SJSA1 (cell line): Measurements from ENCODE around the gene CTH. TPM values are rescaled to one million over a fixed set of nuclear protein-coding genes. Genes with fewer than 3 reads are reported as not detected.
"Not testable (repeated sequence)": the region's sequence is repeated elsewhere in the genome, so short reads cannot be mapped to it uniquely, and the experiment has no call there.

ENCODE experiments used
- DNase-seq, 2 experiments: peaks; one replicate each; pipeline ENCODE4 v3.0.0-alpha.2; 2015 to 2020; ENCODE audit warnings: low spot score in 2 of 2, low read depth in 1 of 2
- H3K27ac ChIP-seq: fragments of 250-450 bp; sonication (Bioruptor Pico); 2 replicates; pipeline ENCODE4 v1.5.1; 2020; ENCODE audit warnings: mild to moderate bottlenecking, moderate library complexity
- H3K27me3 ChIP-seq: fragments of 250-450 bp; sonication (Bioruptor Pico); replicated peaks from 2 replicates; pipeline ENCODE4 v1.5.1; 2020; ENCODE audit warnings: mild to moderate bottlenecking, moderate library complexity
- H3K36me3 ChIP-seq: fragments of 250-450 bp; sonication (Bioruptor Pico); 2 replicates; pipeline ENCODE4 v1.5.1; 2020; ENCODE audit warnings: mild to moderate bottlenecking
- H3K4me1 ChIP-seq: fragments of 250-450 bp; sonication (Bioruptor Pico); replicated peaks from 2 replicates; pipeline ENCODE4 v1.6.1; 2021; ENCODE audit warnings: mild to moderate bottlenecking
- H3K4me3 ChIP-seq: fragments of 250-450 bp; sonication (Bioruptor Pico); 2 replicates; pipeline ENCODE4 v1.5.1; 2020; ENCODE audit warnings: mild to moderate bottlenecking
- H3K9me3 ChIP-seq: fragments of 250-450 bp; sonication (Bioruptor Pico); replicated peaks from 2 replicates; pipeline ENCODE4 v1.5.1; 2020; ENCODE audit warnings: mild to moderate bottlenecking
- total RNA-seq: library from RNA; depleted of rRNA; stranded (reverse); fragments of >200 nt; shearing (Covaris generic); gene quantifications from 2 replicates; pipeline ENCODE4 v1.2.3, GENCODE V29; 2014; rRNA removed

Gene CTH
- 2.2 and 2.8 TPM in 2 replicates for total RNA-seq

- peaks cover 5% of the 10 kb centered on the region; the same call in 1 of the 2 replicates for H3K4me1 ChIP-seq
- H3K4me3 ChIP-seq, result peak within 1 kb of the TSS; percentile 49
- H3K36me3 ChIP-seq, result no peaks in the 10 kb centered on the region
- peak; percentile 91 to 96 for DNase-seq
- peak within 1 kb of the TSS; percentile 74 for H3K27ac ChIP-seq
- H3K9me3 ChIP-seq, result no peaks in the 10 kb centered on the region
- 0 out of 2 replicates have a peak, but pooled peaks cover 3% of the 10 kb centered on the region for H3K27me3 ChIP-seq
These were observed at the start of gene CTH for GRCh38 chr1:70410604-70411359. TSS of gene CTH (plus strand) at chr1:70411268. CDS start at chr1:70411416, 148 bp downstream.

- Histone ChIP-seq H3K36me3 (no peaks in the 10 kb centered on the region), H3K4me3 (no peak overlapping the region), H3K4me1 (no peaks in the 10 kb centered on the region; the same call in 1 of the 2 replicates), H3K27me3 (no peaks in the 10 kb centered on the region), H3K27ac (no peak overlapping the region), H3K9me3 (no peaks in the 10 kb centered on the region)
- DNase-seq, result no peak
These were observed 49.2 kb upstream of the CTH start for GRCh38 chr1:70361727-70362398.

GRCh38 chr1:70364439-70364838 is 46.6 kb upstream of the CTH start:
- no peak overlapping the region for H3K4me3 ChIP-seq
- H3K27me3 ChIP-seq, result no peaks in the 10 kb centered on the region
- no peaks in the 10 kb centered on the region for H3K36me3 ChIP-seq
- DNase-seq, result no peak
- no peak overlapping the region for H3K27ac ChIP-seq
- H3K4me1 ChIP-seq, result no peaks in the 10 kb centered on the region; the same call in 1 of the 2 replicates
- no peaks in the 10 kb centered on the region for H3K9me3 ChIP-seq

- H3K4me1 ChIP-seq, H3K27me3 ChIP-seq, DNase-seq, H3K27ac ChIP-seq, H3K4me3 ChIP-seq, H3K9me3 ChIP-seq, H3K36me3 ChIP-seq: not testable (repeated sequence)
These were observed 44.6 kb upstream of the CTH start for GRCh38 chr1:70366425-70366952.

GRCh38 chr1:70366997-70367396 is 44.1 kb upstream of the CTH start:
- not testable (repeated sequence) for H3K4me3 ChIP-seq, H3K27me3 ChIP-seq, H3K36me3 ChIP-seq, H3K4me1 ChIP-seq, DNase-seq, H3K27ac ChIP-seq, H3K9me3 ChIP-seq

GRCh38 chr1:70367397-70367796 is 43.7 kb upstream of the CTH start:
- not testable (repeated sequence) for H3K9me3 ChIP-seq, H3K4me3 ChIP-seq, H3K4me1 ChIP-seq, H3K27ac ChIP-seq, H3K27me3 ChIP-seq, DNase-seq, H3K36me3 ChIP-seq

GRCh38 chr1:70371586-70371985 is 39.5 kb upstream of the CTH start:
- not testable (repeated sequence) for H3K9me3 ChIP-seq, H3K27ac ChIP-seq, DNase-seq, H3K36me3 ChIP-seq, H3K4me1 ChIP-seq, H3K27me3 ChIP-seq, H3K4me3 ChIP-seq

GRCh38 chr1:70372426-70372825 is 38.6 kb upstream of the CTH start:
- no peaks in the 10 kb centered on the region for H3K9me3 ChIP-seq
- no peaks in the 10 kb centered on the region for H3K36me3 ChIP-seq
- H3K27me3 ChIP-seq, result no peaks in the 10 kb centered on the region
- no peaks in the 10 kb centered on the region for H3K4me1 ChIP-seq
- no peak for DNase-seq
- no peak overlapping the region for H3K4me3 ChIP-seq
- no peak overlapping the region for H3K27ac ChIP-seq

GRCh38 chr1:70373580-70373979 is 37.5 kb upstream of the CTH start:
- DNase-seq, H3K4me3 ChIP-seq, H3K36me3 ChIP-seq, H3K4me1 ChIP-seq, H3K9me3 ChIP-seq, H3K27ac ChIP-seq, H3K27me3 ChIP-seq: not testable (repeated sequence)

GRCh38 chr1:70376196-70376595 is 34.9 kb upstream of the CTH start:
- Histone ChIP-seq H3K27ac (no peak overlapping the region), H3K4me1 (no peaks in the 10 kb centered on the region), H3K36me3 (no peaks in the 10 kb centered on the region), H3K4me3 (no peak overlapping the region), H3K27me3 (no peaks in the 10 kb centered on the region), H3K9me3 (no peaks in the 10 kb centered on the region)
- DNase-seq, result no peak

GRCh38 chr1:70382682-70383081 is 28.4 kb upstream of the CTH start:
- no peaks in the 10 kb centered on the region for H3K36me3 ChIP-seq
- H3K4me1 ChIP-seq, result no peaks in the 10 kb centered on the region
- DNase-seq, result no peak
- H3K27me3 ChIP-seq, result no peaks in the 10 kb centered on the region
- no peak overlapping the region for H3K4me3 ChIP-seq
- no peaks in the 10 kb centered on the region for H3K9me3 ChIP-seq
- no peak overlapping the region for H3K27ac ChIP-seq

GRCh38 chr1:70383483-70383882 is 27.6 kb upstream of the CTH start:
- Histone ChIP-seq H3K36me3 (no peaks in the 10 kb centered on the region), H3K4me3 (no peak overlapping the region), H3K4me1 (no peaks in the 10 kb centered on the region), H3K27ac (no peak overlapping the region), H3K27me3 (no peaks in the 10 kb centered on the region), H3K9me3 (no peaks in the 10 kb centered on the region)
- no peak for DNase-seq

GRCh38 chr1:70384542-70384941 is 26.5 kb upstream of the CTH start:
- H3K4me1 ChIP-seq, result no peaks in the 10 kb centered on the region
- H3K9me3 ChIP-seq, result no peaks in the 10 kb centered on the region
- H3K27me3 ChIP-seq, result no peaks in the 10 kb centered on the region; the same call in 1 of the 2 replicates
- DNase-seq, result no peak
- no peak overlapping the region for H3K4me3 ChIP-seq
- no peaks in the 10 kb centered on the region for H3K36me3 ChIP-seq
- H3K27ac ChIP-seq, result no peak overlapping the region

- Histone ChIP-seq H3K36me3 (no peaks in the 10 kb centered on the region), H3K27ac (no peak overlapping the region), H3K4me1 (no peaks in the 10 kb centered on the region), H3K27me3 (no peaks in the 10 kb centered on the region; the same call in 1 of the 2 replicates), H3K4me3 (no peak overlapping the region), H3K9me3 (no peaks in the 10 kb centered on the region)
- DNase-seq, result no peak
These were observed 25.6 kb upstream of the CTH start for GRCh38 chr1:70385477-70385876.
